Renal pelvis (tissue), 4 donors: ENCODE data around the gene MYO3A. TPM values are rescaled to one million over a fixed set of nuclear protein-coding genes. Genes with fewer than 3 reads are reported as not detected.
"Not testable (repeated sequence)": the region's sequence is repeated elsewhere in the genome, so short reads cannot be mapped to it uniquely, and the experiment has no call there.

ENCODE experiments used
- DNase-seq: peaks from one replicate; pipeline ENCODE4 v3.0.0-alpha.2; 2013
- polyA plus RNA-seq, 3 donors: library from polyadenylated mRNA; unstranded; fragments of 120-200 nt; gene quantifications; one replicate each; pipeline ENCODE4 v1.2.1, GENCODE V29; 2013; ENCODE audit not compliant: insufficient read length in 3 of 3

Gene MYO3A
- polyA plus RNA-seq, 3 donors, result 7.9 to 9.7 (median 8.0) TPM

DNA sequence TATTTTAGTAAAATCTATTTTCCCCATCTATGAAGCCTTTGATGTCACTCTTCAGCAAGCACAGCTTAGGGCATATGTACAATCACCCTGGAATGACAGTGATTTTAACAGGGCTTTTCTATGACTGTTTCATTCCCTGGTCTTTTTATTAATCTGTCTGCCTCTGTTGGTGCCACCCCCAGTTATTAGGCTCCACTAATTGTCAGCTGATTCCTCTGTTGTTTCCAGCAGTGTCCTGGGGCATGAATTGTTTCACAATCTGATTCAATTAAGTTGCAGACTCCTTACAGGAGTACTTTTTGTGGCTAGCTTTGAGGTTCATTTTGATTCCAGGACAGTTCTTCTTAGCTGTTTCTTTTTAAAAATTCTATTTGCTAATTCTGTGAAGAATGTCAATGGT, 38.6 kb downstream of the MYO3A start:
- no peak for DNase-seq

DNA sequence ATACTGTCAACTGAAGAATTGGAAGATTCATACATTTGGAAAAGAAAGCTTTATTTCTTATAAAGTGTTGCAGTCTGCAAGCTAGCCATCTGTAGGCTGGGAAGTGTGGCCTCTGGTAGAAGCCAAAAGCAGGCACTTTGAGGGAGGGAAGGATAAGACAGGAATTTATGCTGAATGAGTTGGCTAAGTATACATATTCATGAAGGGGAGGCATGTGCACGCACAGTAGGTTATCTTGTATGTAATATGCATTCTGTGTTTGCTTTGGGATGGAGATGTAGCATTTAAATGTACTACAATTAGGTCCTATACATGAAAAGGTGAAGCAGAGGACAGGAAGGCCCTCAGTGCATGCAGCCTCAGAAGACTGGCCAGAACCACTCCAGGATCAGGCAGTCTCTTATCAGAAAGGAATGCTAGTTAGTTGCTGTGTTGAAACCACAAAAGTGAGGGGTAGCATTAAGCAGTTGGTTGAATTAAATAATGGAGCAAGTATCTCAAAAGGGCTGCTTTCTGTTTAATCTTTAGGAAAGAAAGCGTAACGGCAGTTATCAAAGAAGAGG, 40.9 kb downstream of the MYO3A start:
- DNase-seq, result no peak

DNA sequence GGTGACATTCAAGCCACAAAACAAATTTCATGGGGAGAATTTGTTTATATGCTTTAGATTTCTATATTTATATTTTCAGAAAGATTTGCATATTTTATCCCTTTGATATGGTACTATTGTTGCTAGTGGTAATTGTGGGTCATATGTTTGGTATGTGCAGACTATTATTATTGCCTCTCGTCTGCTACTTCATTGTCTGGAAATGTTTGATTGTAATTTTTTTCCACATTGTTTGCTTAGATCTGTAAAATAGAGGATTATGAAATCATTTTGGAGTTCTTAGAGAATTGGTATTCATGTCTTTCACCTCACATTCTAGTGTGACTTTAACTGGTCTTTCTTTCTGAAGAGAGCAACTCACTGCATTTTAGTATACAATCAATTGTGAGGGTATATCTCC, 44.7 kb downstream of the MYO3A start:
- no peak for DNase-seq

DNA sequence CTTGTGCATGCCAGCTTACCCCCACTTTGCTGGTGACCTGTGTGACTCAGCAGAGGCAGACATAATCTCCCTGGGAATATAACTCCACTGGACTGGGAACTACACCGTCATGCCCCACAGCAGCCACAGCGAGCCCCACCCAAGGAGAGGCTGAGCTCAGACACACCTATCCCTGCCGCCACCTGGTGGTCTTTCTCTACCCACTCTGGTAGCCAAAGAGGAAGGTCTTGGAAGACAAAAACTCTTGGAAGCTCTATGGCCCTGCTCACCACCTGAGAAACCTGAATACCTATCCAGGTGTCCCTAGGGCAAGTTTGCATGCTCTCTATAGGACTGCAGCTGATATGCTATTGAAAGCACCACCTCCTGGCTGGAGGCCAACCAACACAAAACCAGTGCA, 48.1 kb downstream of the MYO3A start:
- no peak for DNase-seq

- no peak for DNase-seq
These were observed 54.6 kb downstream of the MYO3A start for GRCh38 chr10:25988583-25988982.

DNA sequence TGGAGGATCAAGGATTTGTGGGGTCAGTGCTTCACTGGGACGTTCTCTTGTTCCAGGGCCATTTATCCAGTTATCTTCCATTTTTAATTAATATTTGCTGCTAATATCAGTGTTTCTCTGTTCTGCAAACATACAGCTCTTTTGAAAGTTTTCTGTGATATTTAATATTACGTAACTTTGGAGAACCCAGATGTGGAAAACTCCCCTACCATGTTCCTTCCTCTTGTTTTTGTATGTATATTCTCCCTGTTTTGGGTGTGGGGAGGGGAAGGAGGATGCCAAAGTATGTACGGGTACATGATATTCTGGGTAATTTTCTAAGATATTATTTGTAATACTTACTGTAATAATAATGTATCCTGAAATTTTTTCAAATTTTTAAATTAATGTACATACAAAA, 55.9 kb downstream of the MYO3A start:
- DNase-seq, result no peak

- DNase-seq, result no peak
These were observed 65.4 kb downstream of the MYO3A start for GRCh38 chr10:25999295-25999981.

- no peak for DNase-seq
These were observed 66.9 kb downstream of the MYO3A start for GRCh38 chr10:26000971-26001370.

DNA sequence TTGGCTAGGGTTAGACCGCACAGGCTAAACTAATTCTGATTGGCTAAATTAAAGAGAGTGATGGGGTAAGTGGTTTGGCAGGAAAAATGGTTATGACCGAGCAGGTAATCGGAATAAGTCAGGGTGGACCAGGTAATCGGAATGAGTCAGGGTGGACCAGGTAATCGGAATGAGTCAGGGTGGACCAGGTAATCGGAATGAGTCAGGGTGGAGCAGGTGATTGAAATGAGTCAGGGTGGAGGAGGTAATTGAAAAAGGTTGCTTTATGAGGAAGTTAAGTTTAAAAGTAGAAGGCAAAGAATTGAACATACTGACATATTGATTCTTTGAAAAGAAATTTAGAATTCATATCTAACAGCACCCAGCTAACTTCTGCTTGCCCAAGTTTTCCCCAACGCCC, 68.4 kb downstream of the MYO3A start:
- not testable (repeated sequence) for DNase-seq

- no peak for DNase-seq
These were observed 81.1 kb downstream of the MYO3A start for GRCh38 chr10:26015092-26015491.

- DNase-seq, result no peak
These were observed 88.8 kb downstream of the MYO3A start for GRCh38 chr10:26022831-26023230.

DNA sequence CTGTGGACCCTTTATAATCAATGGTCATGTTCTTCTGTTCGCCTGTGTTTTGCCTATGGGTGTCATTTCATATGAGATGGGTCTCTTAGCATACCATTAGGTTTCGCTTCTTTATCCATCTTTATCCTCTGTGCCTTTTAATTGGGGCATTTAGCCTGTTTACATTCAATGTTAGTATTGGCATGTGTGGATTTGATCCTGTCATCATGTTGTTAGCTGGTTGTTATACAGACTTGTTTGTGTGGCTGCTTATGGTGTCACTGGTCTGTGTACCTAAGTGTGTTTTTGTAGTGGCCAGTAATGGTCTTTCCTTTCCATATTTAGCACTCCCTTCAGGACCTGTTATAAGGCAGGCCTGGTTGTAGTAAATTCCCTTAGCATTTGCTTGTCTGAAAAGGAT, 90.3 kb downstream of the MYO3A start:
- no peak for DNase-seq

GRCh38 chr10:26025523-26025922, 91.5 kb downstream of the MYO3A start:
- DNase-seq, result no peak

DNA sequence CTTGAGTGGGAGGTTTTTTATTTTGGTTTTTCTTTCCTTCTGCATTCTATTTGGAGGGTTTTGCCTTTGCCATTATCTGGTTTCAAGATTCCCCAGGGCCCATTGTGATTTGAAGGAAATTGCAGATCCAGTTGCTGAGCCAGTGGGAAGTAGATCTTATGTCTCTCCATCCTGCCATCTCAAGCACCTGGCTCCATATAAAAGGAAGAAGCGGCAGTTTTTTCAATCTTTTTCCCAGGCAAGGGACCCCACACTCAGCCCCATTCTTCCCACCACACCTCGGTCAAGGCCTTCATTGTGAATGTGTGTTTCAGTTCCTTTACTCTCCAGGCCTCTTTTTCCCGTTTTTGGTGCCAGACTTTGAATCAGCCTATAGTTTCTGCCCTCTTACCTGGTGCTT, 95.8 kb downstream of the MYO3A start:
- DNase-seq, result no peak

GRCh38 chr10:26031300-26031699, 97.3 kb downstream of the MYO3A start:
- DNase-seq, result no peak

DNA sequence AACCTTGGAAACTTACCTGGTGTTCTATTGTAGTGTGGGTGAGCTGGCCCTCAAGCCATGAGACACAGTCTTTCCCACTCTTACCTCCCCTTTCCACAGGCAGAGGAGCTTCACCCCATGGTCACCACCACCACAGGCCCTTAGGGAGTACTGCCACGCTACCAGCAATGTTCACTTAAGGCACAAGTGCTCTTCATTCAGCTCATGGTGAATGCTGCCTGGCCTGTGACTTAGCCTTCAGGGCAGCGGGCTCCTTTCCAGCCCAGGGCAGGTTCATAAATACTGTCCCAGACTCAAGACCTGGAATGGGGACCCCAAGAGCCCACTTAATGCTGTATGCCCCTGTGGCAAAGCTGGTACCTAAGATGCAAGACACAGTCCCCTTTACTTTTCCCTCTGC, 109.4 kb downstream of the MYO3A start:
- DNase-seq, result no peak

GRCh38 chr10:26044141-26044749, 110.2 kb downstream of the MYO3A start:
- DNase-seq, result peak; percentile 22

DNA sequence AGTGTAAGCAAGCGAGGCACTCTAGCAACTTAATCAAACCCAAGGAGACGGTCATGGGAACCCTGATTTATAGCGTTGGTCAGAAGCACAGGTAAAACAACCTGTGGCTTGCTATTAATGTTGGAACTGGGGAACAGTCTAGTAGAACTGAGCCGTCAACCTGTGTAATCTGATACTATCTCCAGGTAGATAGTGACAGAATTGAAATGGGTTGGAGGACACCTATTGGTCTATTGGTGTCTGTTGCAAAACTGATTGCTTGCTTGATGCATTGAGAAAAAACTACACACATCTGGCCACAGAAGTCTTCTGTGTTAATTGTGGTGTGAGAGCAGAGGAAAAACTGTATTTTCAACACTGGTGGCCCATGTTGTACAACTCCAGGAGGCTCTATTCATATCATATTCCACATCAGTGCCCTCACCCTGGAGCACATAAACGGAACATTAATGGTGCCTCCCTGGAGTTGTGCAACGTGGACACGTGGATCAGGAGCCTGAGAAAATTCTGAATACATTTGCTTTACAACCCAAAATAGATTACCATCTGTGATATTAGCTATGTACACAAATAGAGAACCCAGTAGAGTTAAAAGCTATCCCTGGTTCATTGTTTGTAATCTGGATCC, 112.2 kb downstream of the MYO3A start:
- no peak for DNase-seq

DNA sequence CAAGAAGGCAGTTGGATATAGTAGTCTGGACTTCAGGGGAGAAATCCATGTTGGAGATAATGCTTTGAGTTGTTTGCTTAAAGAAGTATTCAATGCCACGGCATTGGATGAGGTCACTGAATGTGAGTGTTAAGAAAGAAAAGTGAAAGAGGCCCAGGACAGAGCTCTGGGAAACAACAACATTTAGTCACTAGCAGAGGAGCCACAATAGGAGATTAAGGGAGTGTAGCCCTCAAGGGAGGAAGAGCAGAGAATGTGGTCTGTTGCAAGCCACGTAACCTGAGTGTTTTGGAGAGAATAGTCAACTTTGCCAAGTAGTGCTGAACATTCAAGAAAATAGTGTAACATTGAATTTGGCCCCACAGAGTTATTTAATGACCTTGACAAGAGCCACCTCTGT, 114.7 kb downstream of the MYO3A start:
- DNase-seq, result no peak

GRCh38 chr10:26052326-26052725, 118.3 kb downstream of the MYO3A start:
- DNase-seq, result no peak

GRCh38 chr10:26057466-26057865, 123.4 kb downstream of the MYO3A start:
- DNase-seq, result no peak

- DNase-seq, result no peak
These were observed 130.1 kb downstream of the MYO3A start for GRCh38 chr10:26064106-26064505.

DNA sequence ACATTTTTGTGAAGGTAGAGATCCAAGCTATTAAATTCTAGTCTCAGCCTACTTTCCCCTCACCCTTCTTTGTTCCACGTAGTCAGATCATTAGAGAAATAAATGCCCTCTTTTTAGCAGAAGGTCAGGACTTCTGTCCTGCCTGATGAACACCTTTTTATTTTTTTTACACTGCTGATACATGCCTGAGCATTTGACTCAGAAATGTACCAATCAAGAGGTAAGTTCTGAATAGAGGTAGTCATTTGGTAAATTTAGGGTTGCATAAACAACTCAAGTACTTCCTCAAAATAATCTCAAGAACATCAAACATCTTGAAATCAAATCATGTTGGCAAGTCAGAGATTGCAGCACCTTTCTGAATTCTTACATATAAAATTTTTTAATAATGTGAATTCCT, 133.7 kb downstream of the MYO3A start:
- DNase-seq, result no peak
